Uterus (tissue), 4 donors: ENCODE measurements around the gene RAB6A. TPM values are rescaled to one million over a fixed set of nuclear protein-coding genes. Genes with fewer than 3 reads are reported as not detected.

Experiments used
- DNase-seq, 2 donors: peaks; one replicate each; pipeline ENCODE4 v3.0.0-alpha.2; 2019 to 2020
- H3K27ac ChIP-seq, 2 donors: fragments of 200-600 bp; sonication (generic); 1 replicate in 1 of 2; 2 replicates in 1 of 2; pipeline ENCODE4 v1.5.1; 2016 to 2018
- H3K27me3 ChIP-seq, 2 donors: fragments of 200-600 bp; sonication (generic); one replicate each; pipeline ENCODE4 v1.5.1; 2018 to 2019; ENCODE audit warnings: control low read depth in 1 of 2
- H3K36me3 ChIP-seq, 2 donors: fragments of 200-600 bp; sonication (generic); one replicate each; pipeline ENCODE4 v1.5.1; 2019; ENCODE audit warnings: control low read depth in 1 of 2
- H3K4me1 ChIP-seq, 2 donors: fragments of 200-600 bp; sonication (generic); one replicate each; pipeline ENCODE4 v1.5.1; 2018 to 2019; ENCODE audit warnings: control low read depth in 1 of 2
- H3K4me3 ChIP-seq, 2 donors: fragments of 200-600 bp; sonication (generic); 1 replicate in 1 of 2; 2 replicates in 1 of 2; pipeline ENCODE4 v1.5.1; 2018 to 2019; ENCODE audit warnings: mild to moderate bottlenecking in 1 of 2
- H3K9me3 ChIP-seq, 2 donors: fragments of 200-600 bp; sonication (generic); one replicate each; pipeline ENCODE4 v1.5.1; 2019; ENCODE audit warnings: control low read depth in 1 of 2
- POLR2A ChIP-seq, 2 donors: fragments of 450-650 bp; IDR thresholded peaks; one replicate each; pipeline ENCODE4 v1.6.1; 2016; ENCODE audit warnings: antibody characterized with exemption in 2 of 2, mild to moderate bottlenecking in 1 of 2, moderate library complexity in 1 of 2
- intact Hi-C: fragments of 100-400 bp; cut with DNase I; formaldehyde crosslinking; loops from one replicate; pipeline ENCODE4 v1.15.1; 2023; ENCODE audit warnings: low total_unique reads
- total RNA-seq, 4 donors: library from RNA; depleted of rRNA in 3 of 4; stranded (reverse); fragments of >200 nt in 3 of 4; gene quantifications; one replicate each; pipeline versions ENCODE4 v1.1.0 to v1.2.4, GENCODE V29; 2014 to 2023
- TF ChIP-seq, protein P1 (sequence below), 4 experiments: fragments of 200-600 bp in 2 of 4; fragments of 450-650 bp in 2 of 4; sonication (generic) in 2 of 4; IDR thresholded peaks; one replicate each; pipeline ENCODE4 v1.5.1; 2016 to 2019; ENCODE audit warnings: antibody characterized with exemption in 4 of 4, mild to moderate bottlenecking in 2 of 4, moderate library complexity in 1 of 4
- donor health status: DM: yes; HTN: yes; CAD: no.

RAB6A gene
- total RNA-seq, 4 donors from 2014 or later, result 75.9 to 129 (median 119) TPM

- Histone ChIP-seq H3K27ac (no peak overlapping the region), H3K9me3 (no peaks in the 10 kb centered on the region), H3K36me3 (no peaks in the 10 kb centered on the region), H3K4me1 (no peaks in the 10 kb centered on the region), H3K4me3 (no peak overlapping the region), H3K27me3 (no peaks in the 10 kb centered on the region)
- intact Hi-C loops, result no loop called here
- TF ChIP-seq, protein P1, sequence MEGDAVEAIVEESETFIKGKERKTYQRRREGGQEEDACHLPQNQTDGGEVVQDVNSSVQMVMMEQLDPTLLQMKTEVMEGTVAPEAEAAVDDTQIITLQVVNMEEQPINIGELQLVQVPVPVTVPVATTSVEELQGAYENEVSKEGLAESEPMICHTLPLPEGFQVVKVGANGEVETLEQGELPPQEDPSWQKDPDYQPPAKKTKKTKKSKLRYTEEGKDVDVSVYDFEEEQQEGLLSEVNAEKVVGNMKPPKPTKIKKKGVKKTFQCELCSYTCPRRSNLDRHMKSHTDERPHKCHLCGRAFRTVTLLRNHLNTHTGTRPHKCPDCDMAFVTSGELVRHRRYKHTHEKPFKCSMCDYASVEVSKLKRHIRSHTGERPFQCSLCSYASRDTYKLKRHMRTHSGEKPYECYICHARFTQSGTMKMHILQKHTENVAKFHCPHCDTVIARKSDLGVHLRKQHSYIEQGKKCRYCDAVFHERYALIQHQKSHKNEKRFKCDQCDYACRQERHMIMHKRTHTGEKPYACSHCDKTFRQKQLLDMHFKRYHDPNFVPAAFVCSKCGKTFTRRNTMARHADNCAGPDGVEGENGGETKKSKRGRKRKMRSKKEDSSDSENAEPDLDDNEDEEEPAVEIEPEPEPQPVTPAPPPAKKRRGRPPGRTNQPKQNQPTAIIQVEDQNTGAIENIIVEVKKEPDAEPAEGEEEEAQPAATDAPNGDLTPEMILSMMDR (IDR thresholded peaks at IDR 0.05), result no peak
- TF ChIP-seq POLR2A (IDR thresholded peaks at IDR 0.05), result no peak
- DNase-seq, result no peak
These were observed 124.6 kb downstream of the RAB6A start for GRCh38 chr11:73636249-73636648.

GRCh38 chr11:73635721-73636120 lies 125.2 kb downstream of the RAB6A start:
- intact Hi-C loops, result no loop called here
- no peaks in the 10 kb centered on the region for H3K36me3 ChIP-seq

GRCh38 chr11:73633999-73634398 lies 126.9 kb downstream of the RAB6A start:
- Histone ChIP-seq H3K27me3 (no peaks in the 10 kb centered on the region), H3K9me3 (no peaks in the 10 kb centered on the region), H3K27ac (no peak overlapping the region), H3K4me1 (no peaks in the 10 kb centered on the region), H3K36me3 (no peaks in the 10 kb centered on the region), H3K4me3 (no peak overlapping the region)
- DNase-seq, result no peak
- intact Hi-C loops, result no loop called here
- TF ChIP-seq POLR2A (IDR thresholded peaks at IDR 0.05), result no peak
- TF ChIP-seq, protein P1 (IDR thresholded peaks at IDR 0.05), result no peak

More at GRCh38 chr11:73635721-73636120, 125.2 kb downstream of the RAB6A start:
- Histone ChIP-seq H3K27me3 (no peaks in the 10 kb centered on the region), H3K27ac (no peak overlapping the region), H3K9me3 (no peaks in the 10 kb centered on the region), H3K4me1 (no peaks in the 10 kb centered on the region), H3K4me3 (no peak overlapping the region)
- TF ChIP-seq POLR2A (IDR thresholded peaks at IDR 0.05), result no peak
- TF ChIP-seq, protein P1 (IDR thresholded peaks at IDR 0.05), result no peak
- no peak for DNase-seq

GRCh38 chr11:73632996-73633395 lies 127.9 kb downstream of the RAB6A start:
- Histone ChIP-seq H3K4me3 (no peak overlapping the region), H3K27ac (no peak overlapping the region), H3K9me3 (no peaks in the 10 kb centered on the region), H3K27me3 (no peaks in the 10 kb centered on the region), H3K36me3 (no peaks in the 10 kb centered on the region), H3K4me1 (no peaks in the 10 kb centered on the region)
- TF ChIP-seq, protein P1 (IDR thresholded peaks at IDR 0.05), result no peak
- no peak for TF ChIP-seq POLR2A (IDR thresholded peaks at IDR 0.05)
- no peak for DNase-seq
- intact Hi-C loops, result no loop called here

DNA sequence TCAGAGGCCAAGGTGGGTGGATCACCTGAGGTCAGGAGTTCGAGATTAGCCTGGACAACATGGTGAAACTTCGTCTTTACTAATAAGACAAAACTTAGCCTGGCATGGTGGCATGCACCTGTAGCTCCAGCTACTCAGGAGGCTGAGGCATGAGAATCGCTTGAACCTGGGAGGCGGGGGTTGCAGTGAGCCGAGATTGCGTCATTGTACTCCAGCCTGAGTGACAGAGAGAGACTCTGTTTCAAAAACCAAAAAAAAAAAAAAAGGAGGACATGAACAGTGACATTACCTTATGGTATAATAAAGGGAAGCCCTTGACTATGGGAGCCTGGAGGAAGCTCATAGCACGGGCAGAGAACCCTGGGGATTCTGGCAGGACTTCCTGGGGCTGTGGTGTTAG lies 131.0 kb downstream of the RAB6A start:
- H3K36me3 ChIP-seq, result no peaks in the 10 kb centered on the region
- no peaks in the 10 kb centered on the region for H3K27me3 ChIP-seq
- no peak overlapping the region for H3K4me3 ChIP-seq
- no peaks in the 10 kb centered on the region for H3K4me1 ChIP-seq
- no peak for DNase-seq
- no peak overlapping the region for H3K27ac ChIP-seq
- intact Hi-C loops, result no loop called here
- H3K9me3 ChIP-seq, result no peaks in the 10 kb centered on the region
- no peak for TF ChIP-seq POLR2A (IDR thresholded peaks at IDR 0.05)
- TF ChIP-seq, protein P1 (IDR thresholded peaks at IDR 0.05), result no peak
